Glutamatergic neuron (in vitro differentiated cells): ENCODE measurements around the gene RNF212B. TPM values are rescaled to one million over a fixed set of nuclear protein-coding genes. Genes with fewer than 3 reads are reported as not detected.
A peak's percentile ranks its signal among the peaks of the same experiment; 100 is the strongest.
"Not testable (repeated sequence)": the region's sequence is repeated elsewhere in the genome, so short reads cannot be mapped to it uniquely, and the experiment has no call there.

ENCODE experiments used
- DNase-seq: peaks from one replicate; pipeline ENCODE4 v3.0.0; 2022
- H3K27ac Mint-ChIP-seq: one replicate; pipeline ENCODE4 v1.8.0; 2020; ENCODE audit warnings: mild to moderate bottlenecking, mixed read lengths, inconsistent platforms; ENCODE audit not compliant: unreplicated experiment
- H3K27me3 Mint-ChIP-seq: one replicate; pipeline ENCODE4 v1.8.0; 2020; ENCODE audit warnings: mild to moderate bottlenecking, moderate library complexity, mixed read lengths, inconsistent platforms; ENCODE audit not compliant: unreplicated experiment
- H3K36me3 Mint-ChIP-seq: one replicate; pipeline ENCODE4 v1.8.0; 2020; ENCODE audit warnings: mild to moderate bottlenecking, mixed read lengths, inconsistent platforms; ENCODE audit not compliant: unreplicated experiment
- H3K4me1 Mint-ChIP-seq: one replicate; pipeline ENCODE4 v1.8.0; 2020; ENCODE audit warnings: mild to moderate bottlenecking, low read depth, mixed read lengths, inconsistent platforms; ENCODE audit not compliant: unreplicated experiment
- H3K4me3 Mint-ChIP-seq: one replicate; pipeline ENCODE4 v1.8.0; 2020; ENCODE audit warnings: mild to moderate bottlenecking, mixed read lengths, inconsistent platforms; ENCODE audit not compliant: unreplicated experiment
- H3K9me3 Mint-ChIP-seq: one replicate; pipeline ENCODE4 v1.8.0; 2020; ENCODE audit warnings: mild to moderate bottlenecking, moderate library complexity, mixed read lengths, inconsistent platforms; ENCODE audit not compliant: unreplicated experiment
- CTCF ChIP-seq: fragments of 200-600 bp; sonication (generic); IDR thresholded peaks from one replicate; pipeline ENCODE4 v1.5.0; 2021; ENCODE audit not compliant: partially characterized antibody, unreplicated experiment
- long read RNA-seq: library from polyadenylated mRNA; unstranded; transcript quantifications from one replicate; pipeline ENCODE4 v2.0.0, GENCODE V29; 2020; ENCODE audit not compliant: unreplicated experiment
- total RNA-seq: library from RNA; stranded (reverse); fragmentation: NEBNext Ultra II Directional; extraction: Animal tissue kit (Norgen Biotek cat#: 25700); gene quantifications from one replicate; pipeline ENCODE4 v1.2.1, GENCODE V29; 2021; ENCODE audit not compliant: unreplicated experiment

Gene RNF212B
- total RNA-seq = not detected
- long read RNA-seq = 0 reads

- Mint-ChIP-seq H3K27ac (no peak within 1 kb of the TSS), H3K4me3 (peak within 1 kb of the TSS; percentile 59), H3K4me1 (peaks cover 5% of the 10 kb centered on the region), H3K9me3 (no peaks in the 10 kb centered on the region), H3K36me3 (no peaks in the 10 kb centered on the region), H3K27me3 (no peaks in the 10 kb centered on the region)
- peak; percentile 88 for DNase-seq
- no peak for TF ChIP-seq CTCF
Measured at GRCh38 chr14:23237772-23238594, at the start of gene RNF212B. TSS of gene RNF212B (plus strand) at chr14:23237936. CDS start at chr14:23240346, 2,410 bp downstream.

GRCh38 chr14:23193432-23193831 lies 44.3 kb upstream of the RNF212B start:
- no peak for TF ChIP-seq CTCF

GRCh38 chr14:23195552-23196101 lies 42.1 kb upstream of the RNF212B start:
- Mint-ChIP-seq H3K36me3 (no peaks in the 10 kb centered on the region), H3K9me3 (peaks cover 4% of the 10 kb centered on the region)
- DNase-seq = no peak

More at GRCh38 chr14:23193432-23193831, 44.3 kb upstream of the RNF212B start:
- no peak overlapping the region for H3K4me3 Mint-ChIP-seq
- H3K4me1 Mint-ChIP-seq = no peaks in the 10 kb centered on the region
- peaks cover 4% of the 10 kb centered on the region for H3K9me3 Mint-ChIP-seq
- H3K36me3 Mint-ChIP-seq = no peaks in the 10 kb centered on the region
- no peaks in the 10 kb centered on the region for H3K27me3 Mint-ChIP-seq
- DNase-seq = no peak
- no peak overlapping the region for H3K27ac Mint-ChIP-seq

GRCh38 chr14:23196487-23196886 lies 41.2 kb upstream of the RNF212B start:
- not testable (repeated sequence) for H3K36me3 Mint-ChIP-seq, H3K27me3 Mint-ChIP-seq, H3K4me3 Mint-ChIP-seq, H3K4me1 Mint-ChIP-seq, DNase-seq, H3K27ac Mint-ChIP-seq, H3K9me3 Mint-ChIP-seq

More at GRCh38 chr14:23195552-23196101, 42.1 kb upstream of the RNF212B start:
- Mint-ChIP-seq H3K4me1 (no peaks in the 10 kb centered on the region), H3K27ac (no peak overlapping the region), H3K27me3 (no peaks in the 10 kb centered on the region), H3K4me3 (no peak overlapping the region)
- TF ChIP-seq CTCF = no peak

GRCh38 chr14:23199141-23199540 lies 38.6 kb upstream of the RNF212B start:
- not testable (repeated sequence) for H3K36me3 Mint-ChIP-seq, H3K4me1 Mint-ChIP-seq, H3K27me3 Mint-ChIP-seq

GRCh38 chr14:23202001-23202400 lies 35.7 kb upstream of the RNF212B start:
- DNase-seq = no peak
- Mint-ChIP-seq H3K4me1 (no peaks in the 10 kb centered on the region), H3K36me3 (no peaks in the 10 kb centered on the region), H3K27me3 (no peaks in the 10 kb centered on the region), H3K4me3 (no peak overlapping the region), H3K27ac (no peak overlapping the region), H3K9me3 (peaks cover 2% of the 10 kb centered on the region)
- TF ChIP-seq CTCF = no peak

More at GRCh38 chr14:23199141-23199540, 38.6 kb upstream of the RNF212B start:
- H3K9me3 Mint-ChIP-seq, DNase-seq, H3K4me3 Mint-ChIP-seq, H3K27ac Mint-ChIP-seq: not testable (repeated sequence)
